ENCODE results near the gene PTPRN2.

The PTPRN2 gene

GRCh38 chr7:158602905-158603772, 15.5 kb upstream of the PTPRN2 start:
- DNase-seq, result no peak

DNA sequence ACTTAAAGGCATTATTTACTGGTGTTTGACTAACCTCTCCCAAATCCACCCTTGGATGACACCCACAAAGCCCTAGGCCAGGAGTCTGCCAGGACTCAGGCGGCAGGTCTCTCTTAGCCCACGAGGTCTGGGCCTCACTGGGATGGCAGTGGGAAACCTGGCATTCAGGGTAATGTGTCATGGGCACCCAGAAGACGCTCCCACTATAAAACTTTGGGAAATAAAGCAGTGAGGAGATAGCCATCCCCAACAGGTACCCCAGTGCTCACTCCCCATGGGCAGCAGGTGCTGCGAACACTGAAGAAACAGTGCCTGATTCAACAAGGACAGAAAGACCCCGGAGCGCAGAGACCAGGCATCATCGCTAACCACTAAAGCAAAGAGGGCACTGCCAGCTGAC, 14.4 kb upstream of the PTPRN2 start:
- DNase-seq, result no peak

DNA sequence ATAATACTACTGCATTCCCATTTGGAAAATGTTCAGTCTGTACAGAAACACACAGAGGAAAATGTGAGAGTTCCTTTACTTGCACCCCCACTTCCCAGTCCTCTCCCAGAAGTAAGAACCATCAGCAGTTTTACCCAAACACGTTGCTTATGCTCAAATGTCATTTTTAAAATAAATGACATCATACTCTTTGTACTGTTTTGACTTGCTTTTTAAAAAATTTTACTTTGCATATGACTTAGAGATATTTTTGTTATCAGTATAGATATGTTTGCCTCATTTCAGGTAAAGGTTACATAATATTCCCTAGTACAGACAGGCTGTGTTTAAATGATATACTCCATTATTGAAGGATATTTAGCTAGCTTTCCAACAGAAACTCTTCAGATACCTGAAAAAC, 13.5 kb upstream of the PTPRN2 start:
- DNase-seq, result no peak

DNA sequence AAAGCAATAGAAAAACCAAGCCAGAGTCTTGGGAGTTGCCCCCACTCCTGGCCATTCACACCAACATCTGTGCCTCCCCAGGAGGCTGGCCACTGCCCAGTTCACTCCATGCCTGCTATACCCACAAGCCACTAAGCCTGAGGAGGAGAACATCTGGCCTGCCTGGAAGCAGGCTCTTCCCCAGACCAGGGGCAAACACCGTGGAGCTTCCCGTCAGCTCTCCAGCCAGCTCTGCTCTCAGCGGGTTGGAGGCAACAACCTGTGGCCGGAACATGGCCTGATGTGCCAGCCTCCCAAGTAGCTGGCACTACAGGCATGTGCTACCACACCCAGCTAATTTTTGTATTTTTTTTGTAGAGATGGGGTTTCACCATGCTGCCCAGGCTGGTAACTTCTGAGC, 9.1 kb upstream of the PTPRN2 start:
- no peak for DNase-seq

DNA sequence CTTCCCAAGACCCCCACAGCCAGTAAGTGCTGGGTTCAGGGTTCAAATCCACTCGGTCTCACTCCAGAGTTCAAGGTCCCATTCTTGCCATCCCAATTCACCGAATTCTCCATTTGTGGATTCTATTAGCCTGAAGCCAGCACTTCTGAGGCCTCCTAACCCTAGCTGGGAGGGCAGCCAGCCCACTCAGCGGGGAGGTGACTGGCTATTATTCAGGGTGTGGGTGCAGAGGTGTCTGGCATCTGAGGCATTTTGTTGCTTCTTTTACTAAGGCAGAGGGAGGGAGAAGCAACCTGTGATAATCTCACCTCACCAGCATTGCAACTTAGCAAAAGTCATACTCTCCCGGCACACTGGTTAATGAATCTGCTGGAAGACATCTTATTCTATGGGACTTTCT, 8.7 kb upstream of the PTPRN2 start:
- no peak for DNase-seq

DNA sequence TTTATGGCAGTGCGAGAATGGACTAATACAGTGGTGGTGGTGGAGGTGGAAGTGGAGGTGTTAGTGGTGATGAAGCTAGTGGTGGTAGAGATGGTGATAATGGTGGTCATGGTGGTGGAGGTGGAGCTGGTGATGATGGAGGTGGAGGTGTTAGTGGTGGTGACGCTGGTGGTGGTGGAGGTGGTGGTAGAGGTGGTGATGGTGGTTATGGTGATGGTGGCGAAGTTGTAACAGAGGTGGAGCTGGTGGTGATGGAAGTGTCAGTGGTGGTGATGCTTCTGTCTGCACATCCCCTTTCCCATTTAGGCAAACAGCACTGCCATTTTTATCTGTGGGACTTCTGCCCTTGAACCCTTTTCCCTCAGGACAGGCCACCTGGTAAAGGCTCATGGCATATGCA, 7.4 kb upstream of the PTPRN2 start:
- no peak for DNase-seq

DNA sequence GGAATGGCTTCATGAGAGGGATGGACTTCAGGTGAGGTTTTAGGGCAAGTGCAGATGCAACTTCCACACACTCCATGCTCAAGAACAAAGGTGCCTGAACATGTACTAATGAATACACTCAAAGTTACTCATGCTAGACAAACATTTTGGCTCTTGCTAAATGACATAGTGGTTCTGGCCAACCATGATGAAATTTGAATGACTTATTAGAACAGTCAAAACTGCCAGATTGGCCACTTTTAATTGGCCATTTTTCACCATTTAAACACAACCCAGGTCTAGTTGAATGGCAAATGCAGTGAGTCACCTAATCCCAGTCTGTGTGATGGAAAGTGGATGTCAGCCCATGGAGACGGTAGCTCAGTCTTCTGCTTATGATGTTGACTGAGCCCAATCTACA, 4.9 kb upstream of the PTPRN2 start:
- DNase-seq, result no peak

GRCh38 chr7:158591944-158592343, 4.3 kb upstream of the PTPRN2 start:
- DNase-seq, result no peak

GRCh38 chr7:158590181-158590530, 2.5 kb upstream of the PTPRN2 start:
- DNase-seq, result no peak

DNA sequence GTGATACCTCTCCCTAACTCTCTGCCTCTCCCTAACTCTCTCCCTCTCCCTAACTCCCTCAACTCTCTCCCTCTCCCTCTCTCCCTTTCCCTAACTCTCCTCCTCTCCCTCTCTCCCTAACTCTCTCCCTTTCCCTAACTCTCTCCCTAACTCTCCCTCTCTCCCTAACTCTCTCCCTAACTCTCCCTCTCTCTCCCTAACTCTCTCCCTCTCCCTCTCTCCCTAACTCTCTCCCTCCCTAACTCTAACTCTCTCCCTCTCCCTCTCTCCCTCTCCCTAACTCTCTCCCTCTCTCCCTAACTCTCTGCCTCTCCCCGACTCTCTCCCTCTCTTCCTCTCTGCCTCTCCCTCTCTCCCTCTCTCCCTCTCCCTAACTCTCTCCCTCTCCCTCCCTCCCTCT, 2.0 kb upstream of the PTPRN2 start:
- DNase-seq, result no peak

GRCh38 chr7:158588878-158589442, 1.3 kb upstream of the PTPRN2 start:
- no peak for DNase-seq

GRCh38 chr7:158588085-158588877, 658 bp upstream of the PTPRN2 start:
- no peak for DNase-seq

DNA sequence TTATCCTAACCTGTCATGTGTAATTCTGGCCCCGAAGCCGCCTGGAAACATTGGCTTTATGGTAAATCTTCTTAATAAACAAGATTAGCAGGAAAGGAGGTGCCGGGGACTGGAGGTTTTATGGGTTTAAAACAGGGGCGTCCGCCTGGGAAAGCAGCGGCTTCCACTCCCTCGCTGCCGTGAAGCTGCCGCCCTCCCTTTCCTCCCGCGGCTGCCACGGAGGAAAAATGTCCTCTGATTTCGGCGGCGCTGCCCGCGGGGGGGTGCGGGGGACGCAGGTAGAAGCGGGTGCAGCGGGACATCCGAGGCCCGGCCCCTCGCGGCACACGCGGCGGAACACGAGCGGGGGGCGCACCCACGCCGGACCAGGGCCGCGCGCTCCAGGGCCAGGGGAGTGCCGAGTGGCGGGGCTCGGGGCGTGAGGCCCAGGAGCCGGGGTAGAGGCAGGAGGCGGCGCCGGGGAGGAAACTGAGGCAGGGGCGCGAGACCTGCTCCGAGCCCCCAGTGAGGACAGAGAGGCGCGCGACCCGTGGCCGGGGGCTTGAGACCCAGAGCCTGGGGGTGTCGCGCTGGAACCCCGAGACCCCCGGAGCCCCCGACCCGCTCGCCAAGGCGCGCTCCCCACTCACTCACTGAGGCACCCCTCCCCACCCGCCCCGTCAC, 993 bp downstream of the PTPRN2 start:
- no peak for DNase-seq

- no peak for DNase-seq
Observed at GRCh38 chr7:158585721-158586498, 1.7 kb downstream of the PTPRN2 start.

DNA sequence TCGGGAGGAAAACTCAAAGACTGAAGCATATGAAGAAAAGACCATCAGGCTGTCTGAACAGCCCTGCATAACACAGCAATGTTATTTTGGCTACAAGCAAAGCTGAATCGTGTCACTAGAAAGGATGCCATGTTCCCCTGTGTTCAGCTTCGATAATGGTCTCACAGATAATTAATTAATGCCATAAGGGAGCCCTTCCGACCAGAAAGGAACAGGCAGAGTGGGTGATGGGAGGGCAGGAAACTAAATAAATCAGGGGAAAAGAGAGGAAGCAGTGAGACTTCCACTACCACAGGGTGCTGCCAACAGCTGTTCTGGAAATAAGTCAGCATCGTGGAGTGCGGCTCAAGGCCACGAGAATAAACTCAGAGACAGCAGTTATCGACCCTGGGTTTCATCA, 3.2 kb downstream of the PTPRN2 start:
- no peak for DNase-seq

DNA sequence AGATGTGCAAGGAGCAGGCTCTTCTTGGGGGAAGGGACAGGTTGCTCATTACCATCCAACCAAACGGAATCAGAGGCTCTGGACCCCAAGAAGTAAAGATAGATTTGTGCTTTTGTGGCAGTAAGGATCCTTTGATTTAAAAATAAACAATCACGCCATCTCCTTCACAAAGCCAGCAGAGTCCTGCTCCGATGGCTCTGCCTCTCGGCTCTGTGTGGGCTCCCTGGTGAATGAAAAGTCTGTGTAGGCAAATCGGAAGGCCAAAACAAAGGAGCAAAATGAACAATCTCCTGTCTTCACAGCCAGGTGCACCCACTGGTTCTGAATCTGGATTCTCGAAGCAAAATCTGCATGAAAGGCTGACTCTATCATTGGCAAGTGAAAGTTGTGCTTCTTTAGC, 3.8 kb downstream of the PTPRN2 start:
- DNase-seq, result no peak

DNA sequence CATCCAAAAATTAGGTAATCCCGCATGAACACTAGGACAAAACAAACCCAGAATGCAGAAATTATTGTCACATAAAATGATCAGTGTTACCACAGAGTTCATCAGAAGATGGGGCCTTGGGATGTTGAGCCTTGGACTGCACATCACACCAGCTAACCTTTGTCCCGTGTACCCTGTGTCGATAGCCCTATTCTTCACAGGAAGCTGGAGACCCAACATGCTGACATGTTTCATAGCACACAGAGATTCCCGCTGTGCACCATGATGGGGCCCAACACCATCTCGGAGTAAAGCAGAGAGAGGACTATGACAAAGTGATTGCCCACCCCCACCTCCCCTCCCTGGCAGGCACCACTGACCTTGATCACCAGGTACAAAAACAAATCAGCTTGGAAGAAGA, 4.5 kb downstream of the PTPRN2 start:
- no peak for DNase-seq

DNA sequence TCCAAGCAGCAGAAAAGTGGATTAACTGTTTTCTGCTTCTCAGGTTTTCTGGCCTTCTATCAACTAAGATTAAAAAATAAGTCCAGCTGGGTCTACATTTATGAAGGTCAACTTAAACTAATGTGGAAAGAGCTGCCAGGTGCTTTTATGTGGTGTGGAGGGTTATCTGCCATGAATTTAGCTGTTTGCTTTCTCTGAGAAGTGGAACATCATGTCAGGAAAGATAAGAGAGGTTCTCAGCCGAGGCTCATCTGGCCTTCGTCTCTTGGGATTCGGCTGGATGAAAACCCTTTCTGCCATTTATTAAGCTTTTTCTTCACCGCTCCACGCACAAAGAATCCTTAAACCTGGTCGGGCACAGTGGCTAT, 5.5 kb downstream of the PTPRN2 start:
- DNase-seq, result no peak

- no peak for DNase-seq
Observed at GRCh38 chr7:158581440-158582088, 6.1 kb downstream of the PTPRN2 start.

DNA sequence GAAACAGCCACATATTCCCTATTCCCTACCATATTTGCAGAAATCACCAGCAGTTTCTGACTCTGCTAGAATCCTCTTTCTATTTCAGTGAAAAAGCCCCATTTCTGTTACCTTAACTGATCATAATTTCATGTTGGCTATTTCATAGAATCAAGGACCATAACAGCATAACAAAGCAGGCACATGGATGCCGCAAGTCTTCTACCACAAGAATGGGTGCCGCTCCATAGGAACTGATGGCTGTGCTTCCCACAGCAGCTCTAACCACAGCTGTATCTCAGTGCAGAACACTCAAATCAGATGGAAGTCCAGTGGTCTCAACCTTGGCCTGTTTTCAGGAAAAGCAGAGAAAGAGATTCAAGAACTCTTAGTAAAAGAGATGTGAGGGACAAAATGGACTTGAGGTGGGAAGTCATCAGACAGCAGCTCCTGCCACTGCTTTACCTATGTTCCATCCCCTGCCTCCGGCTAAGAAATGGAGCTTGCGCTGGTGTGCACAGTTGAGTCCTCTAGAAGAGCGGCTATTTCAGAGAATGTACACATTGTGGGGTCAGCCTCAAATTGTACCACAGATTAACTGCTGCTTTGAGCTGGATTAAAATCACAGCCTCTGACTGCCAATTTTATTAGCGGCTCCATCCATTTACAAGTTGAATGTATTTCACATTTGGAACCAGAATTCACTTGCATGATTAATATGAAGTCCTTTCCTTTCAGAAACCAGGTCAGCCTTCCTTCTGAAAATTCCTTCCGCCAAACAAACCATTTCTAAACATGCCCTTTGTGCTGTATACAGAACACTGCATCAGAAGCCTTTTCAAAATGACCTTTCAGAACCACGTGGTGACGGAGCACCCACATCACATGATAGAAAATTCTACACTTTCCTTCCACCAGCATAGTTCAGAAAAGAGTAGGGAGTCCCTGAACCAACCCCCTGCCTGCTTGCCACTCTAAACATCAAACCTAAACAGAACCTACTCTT, 7.7 kb downstream of the PTPRN2 start:
- DNase-seq, result no peak
